Measurements from ENCODE around the gene GLS2. TPM values are rescaled to one million over a fixed set of nuclear protein-coding genes. Genes with fewer than 3 reads are reported as not detected.

GLS2 gene
- total RNA-seq, 1 experiment from 2014 or later, result 14.8 TPM

DNA sequence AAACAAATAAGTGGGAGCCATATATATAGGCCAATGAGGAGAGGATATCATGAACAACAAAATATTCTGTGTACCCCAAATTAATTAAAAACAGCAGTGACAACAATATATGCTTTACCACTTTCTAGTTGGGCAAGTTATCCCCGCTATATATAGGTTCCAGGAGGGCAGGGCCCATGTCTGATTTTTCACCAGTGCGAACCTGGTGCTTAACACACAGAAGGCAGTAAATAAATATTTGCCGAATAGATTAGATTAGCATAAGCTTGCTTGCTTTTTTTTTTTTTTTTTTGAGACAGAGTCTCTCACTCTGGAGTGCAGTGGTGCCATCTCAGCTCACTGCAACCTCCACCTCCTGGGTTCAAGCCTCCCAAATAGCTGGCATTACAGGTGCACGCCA lies 30.1 kb downstream of the GLS2 start (continued):
- TF ChIP-seq, protein P1, sequence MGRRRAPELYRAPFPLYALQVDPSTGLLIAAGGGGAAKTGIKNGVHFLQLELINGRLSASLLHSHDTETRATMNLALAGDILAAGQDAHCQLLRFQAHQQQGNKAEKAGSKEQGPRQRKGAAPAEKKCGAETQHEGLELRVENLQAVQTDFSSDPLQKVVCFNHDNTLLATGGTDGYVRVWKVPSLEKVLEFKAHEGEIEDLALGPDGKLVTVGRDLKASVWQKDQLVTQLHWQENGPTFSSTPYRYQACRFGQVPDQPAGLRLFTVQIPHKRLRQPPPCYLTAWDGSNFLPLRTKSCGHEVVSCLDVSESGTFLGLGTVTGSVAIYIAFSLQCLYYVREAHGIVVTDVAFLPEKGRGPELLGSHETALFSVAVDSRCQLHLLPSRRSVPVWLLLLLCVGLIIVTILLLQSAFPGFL (CRISPR knock-in tag; IDR thresholded peaks at IDR 0.05; ENCODE audit: borderline replicate concordance), result no peak
- no peak for TF ChIP-seq FOXP1 (CRISPR knock-in tag; IDR thresholded peaks at IDR 0.05; ENCODE audit: borderline replicate concordance)
- no peak for TF ChIP-seq ZNF317 (CRISPR knock-in tag; IDR thresholded peaks at IDR 0.05; ENCODE audit: borderline replicate concordance, low read depth)

- DNase-seq (ENCODE audit: low spot score), result no peak
- H3K4me3 Mint-ChIP-seq, result no peak within 1 kb of the TSS
- no peaks in the 10 kb centered on the region for H3K36me3 Mint-ChIP-seq
- ATAC-seq, result no peak
- H3K27ac Mint-ChIP-seq, result no peak within 1 kb of the TSS
- TF ChIP-seq TP53 (CRISPR knock-in tag; IDR thresholded peaks at IDR 0.05), result no peak
- TF ChIP-seq, protein P2, sequence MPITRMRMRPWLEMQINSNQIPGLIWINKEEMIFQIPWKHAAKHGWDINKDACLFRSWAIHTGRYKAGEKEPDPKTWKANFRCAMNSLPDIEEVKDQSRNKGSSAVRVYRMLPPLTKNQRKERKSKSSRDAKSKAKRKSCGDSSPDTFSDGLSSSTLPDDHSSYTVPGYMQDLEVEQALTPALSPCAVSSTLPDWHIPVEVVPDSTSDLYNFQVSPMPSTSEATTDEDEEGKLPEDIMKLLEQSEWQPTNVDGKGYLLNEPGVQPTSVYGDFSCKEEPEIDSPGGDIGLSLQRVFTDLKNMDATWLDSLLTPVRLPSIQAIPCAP (CRISPR knock-in tag; IDR thresholded peaks at IDR 0.05), result no peak
- TF ChIP-seq, protein P3, sequence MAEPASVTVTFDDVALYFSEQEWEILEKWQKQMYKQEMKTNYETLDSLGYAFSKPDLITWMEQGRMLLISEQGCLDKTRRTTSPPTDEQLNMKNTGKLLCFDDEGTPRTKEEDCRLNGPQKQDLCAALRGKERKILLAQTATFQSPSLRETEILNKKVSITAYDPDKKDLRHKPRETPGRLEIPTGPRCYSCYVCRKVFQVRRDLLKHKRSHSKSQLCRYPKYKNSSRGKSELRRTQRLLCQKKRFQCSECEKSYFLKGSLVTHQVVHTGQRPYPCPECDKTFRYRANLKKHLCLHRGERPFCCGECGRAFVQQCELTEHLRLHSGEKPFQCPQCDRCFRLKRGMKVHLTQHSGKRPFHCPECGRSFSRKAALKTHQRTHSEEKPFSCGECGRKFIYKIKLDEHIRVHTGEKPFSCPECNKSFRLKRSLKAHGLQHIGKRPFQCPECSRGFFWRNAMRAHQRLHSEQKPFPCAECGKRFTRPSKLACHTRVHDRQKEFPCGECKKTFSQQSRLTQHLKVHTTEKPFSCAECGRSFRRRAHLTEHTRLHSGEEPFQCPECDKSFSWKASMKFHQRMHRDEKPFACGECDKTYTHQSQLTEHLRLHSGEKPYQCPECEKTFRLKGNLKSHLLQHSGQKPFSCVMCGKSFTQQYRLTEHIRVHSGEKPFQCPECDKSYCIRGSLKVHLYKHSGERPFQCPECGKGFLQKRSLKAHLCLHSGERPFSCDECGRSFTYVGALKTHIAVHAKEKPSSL (CRISPR knock-in tag; conservative IDR thresholded peaks at IDR 0.05), result no peak
- TF ChIP-seq MYBL2 (CRISPR knock-in tag; IDR thresholded peaks at IDR 0.05), result no peak
- no peak for TF ChIP-seq ZMAT4 (CRISPR knock-in tag; IDR thresholded peaks at IDR 0.05)
- TF ChIP-seq IRF2 (CRISPR knock-in tag; IDR thresholded peaks at IDR 0.05; ENCODE audit: borderline replicate concordance, low read depth), result no peak
- no peak for TF ChIP-seq PRRX2 (CRISPR knock-in tag; IDR thresholded peaks at IDR 0.05)
- TF ChIP-seq ZNF138 (CRISPR knock-in tag; conservative IDR thresholded peaks at IDR 0.05), result no peak
- no peak for TF ChIP-seq FOXP4 (CRISPR knock-in tag; IDR thresholded peaks at IDR 0.05)
- TF ChIP-seq RORB (CRISPR knock-in tag; IDR thresholded peaks at IDR 0.05), result no peak
- TF ChIP-seq KAT7 (CRISPR knock-in tag; IDR thresholded peaks at IDR 0.05; ENCODE audit: borderline replicate concordance), result no peak
- ChIA-PET CTCF (interaction anchor here (0.7 to 2.0 kb wide), 2 partner anchors 9 to 94 kb away, joined by 3 to 15 read pairs; partner anchors contain the start of gene STAT2), POLR2A (interaction anchor here (0.6 kb wide), 1 partner anchor 208 kb away, joined by 5 read pairs; no protein-coding TSS in a partner anchor)
- peaks cover 23% of the 10 kb centered on the region for H3K4me1 Mint-ChIP-seq
- peaks cover 12% of the 10 kb centered on the region for H3K27me3 Mint-ChIP-seq (ENCODE audit: low read depth)
- H3K9me3 Mint-ChIP-seq, result no peaks in the 10 kb centered on the region
Measured at GRCh38 chr12:56454557-56454956, 33.4 kb downstream of the GLS2 start, which contains the start of gene MIP. MIP (minus strand) TSS chr12:56454657; CDS start chr12:56454613, 44 bp downstream.

- DNase-seq (ENCODE audit: low spot score), result no peak
- no peak overlapping the region for H3K4me3 Mint-ChIP-seq
- peaks cover 5% of the 10 kb centered on the region; the same call in 1 of the 2 replicates for H3K9me3 Mint-ChIP-seq
- no peak overlapping the region for H3K27ac Mint-ChIP-seq
- ChIA-PET CTCF (interaction anchor here (0.6 to 3.5 kb wide), 8 partner anchors 10 to 1132 kb away, joined by 3 to 17 read pairs (median 4); partner anchors contain the start of genes ESYT1 and STAT2), POLR2A (interaction anchor here (3.1 kb wide), 1 partner anchor 9 kb away, joined by 15 read pairs; no protein-coding TSS in a partner anchor)
- no peak for ATAC-seq
- H3K4me1 Mint-ChIP-seq, result peaks cover 34% of the 10 kb centered on the region
- H3K36me3 Mint-ChIP-seq, result peaks cover 11% of the 10 kb centered on the region
- H3K27me3 Mint-ChIP-seq (ENCODE audit: low read depth), result peaks cover 12% of the 10 kb centered on the region
- TF ChIP-seq EMX1 (CRISPR knock-in tag; IDR thresholded peaks at IDR 0.05) (no peak), USF1 (CRISPR knock-in tag; IDR thresholded peaks at IDR 0.05) (no peak), ATF1 (CRISPR knock-in tag; IDR thresholded peaks at IDR 0.05) (no peak), ESRRA (CRISPR knock-in tag; IDR thresholded peaks at IDR 0.05; ENCODE audit: borderline replicate concordance) (no peak), NR1H2 (CRISPR knock-in tag; IDR thresholded peaks at IDR 0.05) (no peak), E2F5 (CRISPR knock-in tag; IDR thresholded peaks at IDR 0.05) (no peak), IRF2 (CRISPR knock-in tag; IDR thresholded peaks at IDR 0.05; ENCODE audit: borderline replicate concordance, low read depth) (no peak), TEAD4 (CRISPR knock-in tag; IDR thresholded peaks at IDR 0.05) (no peak), GABPB1 (CRISPR knock-in tag; IDR thresholded peaks at IDR 0.05) (no peak)
- TF ChIP-seq, protein P4, sequence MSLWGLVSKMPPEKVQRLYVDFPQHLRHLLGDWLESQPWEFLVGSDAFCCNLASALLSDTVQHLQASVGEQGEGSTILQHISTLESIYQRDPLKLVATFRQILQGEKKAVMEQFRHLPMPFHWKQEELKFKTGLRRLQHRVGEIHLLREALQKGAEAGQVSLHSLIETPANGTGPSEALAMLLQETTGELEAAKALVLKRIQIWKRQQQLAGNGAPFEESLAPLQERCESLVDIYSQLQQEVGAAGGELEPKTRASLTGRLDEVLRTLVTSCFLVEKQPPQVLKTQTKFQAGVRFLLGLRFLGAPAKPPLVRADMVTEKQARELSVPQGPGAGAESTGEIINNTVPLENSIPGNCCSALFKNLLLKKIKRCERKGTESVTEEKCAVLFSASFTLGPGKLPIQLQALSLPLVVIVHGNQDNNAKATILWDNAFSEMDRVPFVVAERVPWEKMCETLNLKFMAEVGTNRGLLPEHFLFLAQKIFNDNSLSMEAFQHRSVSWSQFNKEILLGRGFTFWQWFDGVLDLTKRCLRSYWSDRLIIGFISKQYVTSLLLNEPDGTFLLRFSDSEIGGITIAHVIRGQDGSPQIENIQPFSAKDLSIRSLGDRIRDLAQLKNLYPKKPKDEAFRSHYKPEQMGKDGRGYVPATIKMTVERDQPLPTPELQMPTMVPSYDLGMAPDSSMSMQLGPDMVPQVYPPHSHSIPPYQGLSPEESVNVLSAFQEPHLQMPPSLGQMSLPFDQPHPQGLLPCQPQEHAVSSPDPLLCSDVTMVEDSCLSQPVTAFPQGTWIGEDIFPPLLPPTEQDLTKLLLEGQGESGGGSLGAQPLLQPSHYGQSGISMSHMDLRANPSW (CRISPR knock-in tag; conservative IDR thresholded peaks at IDR 0.05; ENCODE audit: low read depth), result no peak
Measured at GRCh38 chr12:56451147-56451546, 36.8 kb downstream of the GLS2 start.
